AG04450 (cell line): Measurements from ENCODE around the gene NPC1. TPM values are rescaled to one million over a fixed set of nuclear protein-coding genes. Genes with fewer than 3 reads are reported as not detected.

Experiments used
- CTCF ChIA-PET: fragments of 300-600, 350-600 bp; formaldehyde crosslinking; extraction: SDS; loops from one replicate; lab custom pipeline; 2022; ENCODE audit warnings: antibody characterized with exemption, inconsistent platforms; lab: Charles Lee
- POLR2A ChIA-PET: fragments of 350-600 bp; formaldehyde crosslinking; extraction: SDS; loops from one replicate; lab custom pipeline; 2021; ENCODE audit warnings: antibody characterized with exemption, inconsistent platforms; lab: Yijun Ruan, JAX
- DNase-seq: peaks from one replicate; pipeline ENCODE4 v3.0.0-alpha.2; 2011; ENCODE audit warnings: low read depth, low spot score
- H3K27ac ChIP-seq: one replicate; pipeline ENCODE4 v1.5.1; 2012; ENCODE audit warnings: low read depth, low read length, control low read depth
- H3K27me3 ChIP-seq: one replicate; pipeline ENCODE4 v1.6.0; 2012; ENCODE audit warnings: low read length; ENCODE audit not compliant: control insufficient read depth, insufficient read depth
- H3K4me3 ChIP-seq: 2 replicates; pipeline ENCODE4 v1.5.1; 2011; ENCODE audit warnings: mild to moderate bottlenecking, low read depth, low read length, control low read depth
- H3K9me3 ChIP-seq: 2 replicates; pipeline ENCODE4 v1.5.1; 2012; ENCODE audit warnings: low read length; ENCODE audit not compliant: control insufficient read depth, insufficient read depth
- CTCF ChIP-seq: IDR thresholded peaks from 2 replicates; pipeline ENCODE4 v1.5.1; 2011; ENCODE audit warnings: low read depth, low read length, control low read depth, inconsistent platforms
- polyA plus RNA-seq: library from polyadenylated mRNA; depleted of rRNA; stranded (reverse); fragments of >200 nt; gene quantifications from 2 replicates; pipeline ENCODE4 v1.2.3, GENCODE V29; 2011; rRNA removed
- small RNA-seq: library from RNA; depleted of rRNA; stranded (forward); fragments of <200 nt; gene quantifications from one replicate; pipeline ENCODE3, GENCODE V24; 2012; ENCODE audit warnings: low read depth; ENCODE audit not compliant: insufficient read length

Gene NPC1
- polyA plus RNA-seq, 1 experiment = 10.8 TPM

GRCh38 chr18:23485386-23485785 is 100.9 kb downstream of the NPC1 start:
- Histone ChIP-seq H3K4me3 (no peak overlapping the region), H3K27ac (no peak overlapping the region), H3K9me3 (peaks cover 3% of the 10 kb centered on the region; the same call in 1 of the 2 replicates), H3K27me3 (no peaks in the 10 kb centered on the region)
- ChIA-PET POLR2A (no interaction called here), CTCF (interaction anchor here (1.3 to 1.7 kb wide), 2 partner anchors 13 to 354 kb away, joined by 4 to 9 read pairs; no protein-coding TSS in a partner anchor)
- TF ChIP-seq CTCF = no peak
- no peak for DNase-seq

- H3K9me3 ChIP-seq = no peaks in the 10 kb centered on the region
- DNase-seq = no peak
- H3K27ac ChIP-seq = no peak overlapping the region
- TF ChIP-seq CTCF = no peak
- H3K27me3 ChIP-seq = no peaks in the 10 kb centered on the region
- CTCF ChIA-PET = interaction anchor here (0.9 to 1.7 kb wide), 3 partner anchors 14 to 453 kb away, joined by 3 to 9 read pairs (median 4); no protein-coding TSS in a partner anchor
- POLR2A ChIA-PET = interaction anchor here (0.6 kb wide), 2 partner anchors 60 to 848 kb away, joined by 3 read pairs; no protein-coding TSS in a partner anchor
- no peak overlapping the region for H3K4me3 ChIP-seq
Measured at GRCh38 chr18:23484561-23485182, 101.6 kb downstream of the NPC1 start.

Small RNA genes within 50 kb of the gene (small RNA-seq; reads per million reads assigned to genes)
- gene AC026634.1 = not detected
- not detected for gene RF00019

Other genes with a start within 250 kb of the NPC1 start
- gene RIOK3, start 133.2 kb downstream of the NPC1 start, polyA plus RNA-seq = 36.2 and 48.2 TPM in 2 replicates
- gene RMC1, start 83.0 kb downstream of the NPC1 start, polyA plus RNA-seq = 16.3 and 18.1 TPM in 2 replicates
- 0.12 and 0.15 TPM in 2 replicates for gene ANKRD29, start 76.4 kb upstream of the NPC1 start, polyA plus RNA-seq
- 0.20 and 0.32 TPM in 2 replicates for gene LAMA3, start 102.9 kb upstream of the NPC1 start, polyA plus RNA-seq